Stimulated activated CD4-positive, alpha-beta T cell treated with anti-CD3 and anti-CD28 coated beads, Interleukin-12 subunit alpha, Interleukin-12 subunit beta, amount 100 ng/mL, for 48 hours (primary cell): Measurements from ENCODE around the gene QDPR.
"Not testable (repeated sequence)": the region's sequence is repeated elsewhere in the genome, so short reads cannot be mapped to it uniquely, and the experiment has no call there.

Experiments used
- DNase-seq, 3 donors: peaks; one replicate each; pipeline ENCODE4 v3.0.0-alpha.2; 2020; ENCODE audit warnings: low read depth in 2 of 3, low spot score in 1 of 3

Gene QDPR

DNA sequence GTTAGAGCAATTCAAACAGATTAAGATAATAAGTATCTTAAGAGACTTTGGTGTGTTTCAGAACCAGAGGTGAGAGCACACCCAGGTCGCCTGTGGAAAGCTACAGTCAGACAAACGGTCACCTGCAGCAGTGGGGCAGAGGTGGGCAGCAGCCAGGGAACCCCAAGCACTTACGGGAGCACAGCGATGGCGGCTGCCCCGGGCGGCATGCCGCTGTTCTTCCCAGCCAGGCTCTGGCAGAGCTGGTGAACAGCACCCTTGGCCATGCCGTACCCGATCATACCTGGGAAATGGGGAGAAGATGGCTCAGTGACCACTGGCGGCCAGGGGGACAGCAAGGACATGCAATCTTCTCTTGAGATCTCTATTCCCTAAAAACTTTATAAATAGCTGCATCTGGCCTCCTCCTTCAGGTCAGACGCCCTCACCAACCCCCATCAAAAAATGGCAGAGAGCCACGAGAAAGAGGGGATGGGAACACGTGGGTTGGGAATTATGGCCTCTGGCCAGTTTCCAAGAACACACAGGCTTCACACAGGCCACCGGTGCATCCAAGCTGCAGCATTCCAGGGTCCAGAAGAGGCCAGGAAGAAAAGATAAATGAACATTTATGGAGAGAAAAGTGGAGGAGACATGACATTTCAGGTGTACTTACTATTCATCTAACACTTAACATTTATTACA lies 19.7 kb downstream of the QDPR start:
- no peak for DNase-seq

- no peak for DNase-seq
Measured at GRCh38 chr4:17491196-17491595, 20.7 kb downstream of the QDPR start.

GRCh38 chr4:17490575-17491059 lies 21.3 kb downstream of the QDPR start:
- DNase-seq, result no peak

DNA sequence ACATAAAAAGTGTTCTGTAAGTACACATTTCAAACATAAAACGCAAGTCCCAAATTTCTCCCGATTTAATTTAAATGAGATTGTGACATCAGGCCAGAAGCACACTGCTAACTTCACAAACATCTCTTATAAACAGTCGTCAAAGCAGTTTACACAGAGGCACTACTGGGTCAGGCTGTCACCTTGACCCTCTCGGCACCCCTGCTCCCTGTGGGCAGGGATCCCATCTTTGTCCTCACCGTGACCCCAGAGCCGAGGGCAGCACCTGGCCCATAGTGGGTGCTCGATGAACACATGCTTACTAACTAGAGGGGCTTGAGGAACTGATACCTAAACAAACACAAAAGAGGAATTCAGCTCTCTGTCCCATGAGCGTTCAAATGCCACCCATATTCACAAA lies 22.2 kb downstream of the QDPR start:
- DNase-seq, result no peak

DNA sequence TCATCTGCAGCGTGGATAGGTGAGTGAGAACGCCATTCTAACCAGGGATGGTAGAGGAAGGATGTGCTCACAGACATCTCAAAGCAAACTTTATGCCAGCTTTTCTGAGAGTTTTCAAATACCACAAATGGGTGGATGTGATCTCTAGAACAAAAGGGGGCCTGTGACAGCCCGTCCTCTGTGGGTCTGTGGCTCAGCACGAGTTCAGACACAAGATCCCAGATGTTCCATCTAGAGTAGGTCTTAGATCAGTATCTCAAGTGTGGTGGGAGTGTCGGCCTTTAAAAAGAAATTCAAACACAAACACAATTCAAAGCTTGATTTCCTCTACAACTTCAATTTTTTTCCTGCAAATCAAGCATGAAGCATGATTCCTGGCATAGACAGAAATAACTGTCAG lies 22.8 kb downstream of the QDPR start:
- no peak for DNase-seq

DNA sequence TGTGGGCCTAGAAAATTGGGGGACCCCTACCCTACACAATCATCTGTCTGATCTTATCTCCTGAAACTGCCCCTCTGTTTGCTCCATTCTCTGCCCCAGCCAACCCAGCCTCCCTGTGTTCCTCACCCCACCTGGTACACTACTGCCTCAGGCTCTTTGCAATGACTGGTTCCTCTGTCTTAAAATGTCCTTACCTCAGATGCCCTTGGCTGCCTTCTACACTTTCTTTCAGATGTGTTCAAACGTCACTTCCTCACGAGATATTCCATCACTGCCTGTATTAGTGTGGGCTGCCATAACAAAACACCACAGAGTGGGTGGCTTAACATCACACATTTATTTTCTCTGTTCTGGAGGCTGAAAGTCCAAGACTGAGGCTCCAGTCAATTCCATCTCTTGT lies 29.2 kb downstream of the QDPR start:
- no peak for DNase-seq

DNA sequence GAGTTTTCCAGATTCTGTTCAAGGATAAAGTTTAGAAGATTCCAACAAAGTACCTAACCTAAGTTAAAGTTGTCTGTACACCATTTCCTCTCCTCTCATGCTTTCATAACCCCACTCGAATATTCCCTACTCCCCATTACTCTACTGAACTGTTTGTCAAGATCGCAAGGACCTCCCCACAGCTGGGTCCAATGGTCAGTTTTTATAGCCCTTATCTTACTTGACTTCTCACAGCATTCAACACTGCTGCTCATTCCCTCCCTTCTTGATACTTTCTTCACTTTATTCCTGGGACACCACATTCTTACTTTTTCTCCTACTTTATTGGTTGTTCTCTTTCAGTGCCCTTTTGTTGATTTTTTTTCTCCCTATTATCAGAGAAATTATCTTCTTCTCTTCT lies 30.9 kb downstream of the QDPR start:
- DNase-seq, result no peak

DNA sequence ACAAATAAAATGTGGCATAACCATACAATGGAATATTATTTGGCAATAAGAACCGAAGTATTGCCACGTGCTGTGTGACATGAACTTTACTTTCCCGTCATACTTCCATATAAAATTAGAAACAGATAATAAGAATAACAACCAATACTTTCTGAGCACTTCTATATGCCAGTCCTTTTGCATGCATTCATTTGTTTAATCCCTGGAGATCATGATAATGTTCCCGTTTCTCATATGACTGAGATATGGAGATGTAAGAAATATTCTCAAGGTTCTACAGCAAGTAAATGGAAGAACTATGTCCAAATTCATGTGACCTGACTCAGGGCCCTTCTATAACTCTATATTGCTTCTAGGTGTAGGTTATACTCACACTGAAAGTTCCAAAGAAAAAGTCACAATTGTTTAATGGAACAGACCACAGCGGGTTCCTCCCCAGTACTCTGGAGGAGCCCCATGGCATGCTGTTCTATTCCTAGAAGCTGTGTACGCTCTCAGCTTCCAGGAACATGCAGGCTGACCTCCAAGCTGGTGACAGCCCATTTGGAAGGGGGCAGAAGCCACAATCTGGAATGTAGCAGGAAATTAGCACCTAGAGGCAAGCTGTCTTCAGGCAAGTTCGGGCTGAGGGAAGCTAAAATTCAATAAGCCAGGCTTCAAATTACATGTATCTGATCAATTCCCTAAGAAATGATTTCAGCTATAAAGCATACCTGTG lies 31.5 kb downstream of the QDPR start:
- no peak for DNase-seq

DNA sequence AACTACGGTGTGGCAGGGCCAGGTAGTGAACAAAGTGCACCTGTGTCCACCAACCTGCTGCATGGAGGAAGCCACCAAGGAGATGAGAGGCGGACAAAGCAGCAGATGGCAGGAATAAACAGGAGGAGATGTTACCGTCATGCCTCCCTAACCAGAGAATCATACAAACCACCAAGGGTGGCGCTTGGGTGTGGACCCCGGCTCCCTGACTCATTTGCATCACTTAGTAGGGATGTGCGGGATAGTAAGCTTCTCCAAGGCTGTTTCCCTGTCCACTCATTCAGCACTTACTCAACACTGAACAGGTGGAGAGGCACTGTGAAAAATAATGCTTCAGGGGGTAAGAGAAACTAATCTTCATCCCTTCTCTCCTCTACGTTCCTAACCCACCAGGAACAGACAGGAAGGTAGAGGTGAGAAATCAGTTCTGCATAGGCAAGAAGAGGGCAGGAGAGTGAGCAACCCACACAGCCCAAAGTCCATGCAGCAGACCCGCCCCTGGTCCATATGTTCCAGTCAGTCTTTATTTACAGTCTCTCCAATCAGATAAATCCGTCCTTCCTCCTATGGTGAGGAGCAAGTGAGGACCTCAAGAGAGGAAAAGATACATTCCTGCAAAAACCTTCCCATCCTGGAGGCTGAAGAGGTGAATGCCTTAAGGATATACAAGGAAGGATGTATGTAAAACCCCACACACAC lies 34.0 kb downstream of the QDPR start:
- no peak for DNase-seq

- no peak for DNase-seq
Measured at GRCh38 chr4:17476853-17477252, 35.0 kb downstream of the QDPR start.

DNA sequence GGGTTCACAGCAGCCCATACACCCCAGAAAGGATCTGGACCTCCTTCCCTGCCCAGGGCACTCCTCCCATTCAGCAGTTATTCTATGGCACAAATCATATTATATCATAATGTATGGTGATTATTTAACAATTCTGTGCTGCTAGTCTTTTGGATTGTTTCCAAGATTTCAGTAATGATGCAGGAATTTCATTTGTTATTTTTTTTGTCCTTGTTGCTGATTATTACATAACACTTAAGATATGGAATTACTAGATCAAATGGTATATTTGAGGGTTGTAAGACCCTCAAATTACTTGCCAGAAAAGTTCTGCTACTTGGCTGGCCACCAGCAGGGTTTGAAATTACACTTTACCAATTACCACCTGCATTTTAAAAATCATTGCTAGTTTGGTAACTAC lies 36.4 kb downstream of the QDPR start:
- DNase-seq, result no peak

GRCh38 chr4:17469931-17470674 lies 41.8 kb downstream of the QDPR start:
- no peak for DNase-seq

- no peak for DNase-seq
Measured at GRCh38 chr4:17468619-17469221, 43.2 kb downstream of the QDPR start.

DNA sequence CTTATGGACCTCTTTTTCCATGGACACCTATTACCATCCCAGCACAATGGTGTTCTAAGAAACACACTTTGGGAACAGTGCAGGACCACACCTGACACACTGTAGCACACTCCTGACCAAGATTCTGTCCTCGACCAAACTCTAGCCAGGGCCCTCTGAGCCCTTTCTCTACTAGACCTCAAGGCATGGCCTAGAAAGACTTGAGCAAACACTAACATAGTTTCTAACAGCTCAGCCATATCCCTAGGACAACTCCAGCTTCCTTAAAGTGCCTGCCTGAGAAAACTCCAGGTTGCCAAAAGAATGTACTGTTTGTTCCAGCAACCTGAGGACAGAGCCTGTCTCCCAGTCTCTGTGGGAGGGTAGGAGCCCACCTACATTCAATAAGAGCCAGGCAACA lies 48.3 kb downstream of the QDPR start:
- no peak for DNase-seq

GRCh38 chr4:17450269-17450804 lies 61.6 kb downstream of the QDPR start:
- DNase-seq, result no peak

DNA sequence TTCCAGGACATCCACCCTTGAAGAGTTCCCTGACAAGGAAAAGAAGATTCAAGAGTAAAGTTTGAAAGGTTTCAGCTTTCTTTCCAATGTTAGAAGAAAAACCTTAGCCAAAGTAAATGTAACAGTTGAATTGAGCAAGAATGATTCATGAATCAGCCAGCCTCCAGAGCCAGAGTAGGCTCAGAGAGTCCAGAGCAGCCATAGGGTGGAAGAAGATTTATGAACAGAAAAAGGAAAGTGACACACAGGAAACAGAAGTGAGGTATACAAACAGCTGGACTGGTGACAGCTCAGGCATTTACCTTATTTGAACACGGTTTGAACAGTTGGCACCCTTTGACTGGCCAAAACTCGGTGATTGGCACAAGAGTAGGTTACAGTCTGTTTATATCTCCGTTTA lies 63.2 kb downstream of the QDPR start:
- DNase-seq, result no peak

DNA sequence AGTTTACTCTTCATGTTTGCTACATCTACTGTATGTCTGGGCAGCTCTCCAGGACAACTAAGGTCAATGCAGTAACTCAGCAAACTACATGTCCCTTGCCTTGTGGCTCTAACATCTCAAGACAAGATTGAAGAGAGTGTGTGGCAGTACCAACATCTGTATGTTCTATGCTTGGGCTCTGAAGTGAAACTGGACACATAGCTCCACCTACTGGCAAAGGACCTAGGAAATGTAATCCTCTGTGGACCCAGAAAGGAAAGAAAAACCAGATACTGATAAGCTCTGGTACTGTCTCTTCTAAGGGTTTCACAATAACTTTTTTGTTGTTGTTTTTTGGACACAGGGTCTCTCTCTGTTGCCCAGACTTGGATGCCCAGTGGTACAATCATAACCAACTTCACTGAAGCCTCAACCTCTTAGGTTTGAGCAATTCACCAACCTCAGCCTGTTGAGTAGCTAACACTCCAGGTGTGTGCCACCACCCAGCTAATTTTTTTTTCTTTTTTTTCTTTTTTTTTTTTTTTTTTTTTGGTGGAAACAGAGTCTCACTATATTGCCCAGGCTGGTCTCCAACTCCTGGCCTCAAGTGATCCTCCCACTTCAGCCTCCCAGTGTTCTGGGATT lies 64.1 kb downstream of the QDPR start:
- DNase-seq, result peak in 2 of 3 donors; percentile 24 to 54

- DNase-seq, result no peak
Measured at GRCh38 chr4:17447056-17447455, 64.8 kb downstream of the QDPR start.

DNA sequence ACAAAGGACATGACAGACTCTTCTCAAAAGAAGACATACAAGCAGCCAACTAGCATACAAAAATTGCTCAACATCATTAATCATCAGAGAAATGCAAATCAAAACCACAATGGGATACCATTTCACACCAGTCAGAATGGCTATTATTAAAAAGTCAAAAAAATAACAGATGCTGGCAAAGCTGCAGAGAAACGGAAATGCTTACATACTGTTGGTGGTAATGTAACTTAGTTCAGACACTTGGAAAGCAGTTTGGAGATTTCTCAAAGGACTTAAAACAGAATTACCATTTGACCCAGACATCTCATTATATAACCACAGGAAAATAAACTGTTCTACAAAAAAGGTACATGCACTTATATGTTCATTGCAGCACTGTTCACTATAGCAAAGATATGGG lies 69.4 kb downstream of the QDPR start:
- DNase-seq, result not testable (repeated sequence)

GRCh38 chr4:17437396-17437795 lies 74.5 kb downstream of the QDPR start:
- DNase-seq, result no peak
